Esophagus squamous epithelium (tissue), 5 donors: Measurements from ENCODE around the gene SNAPC4. TPM values are rescaled to one million over a fixed set of nuclear protein-coding genes. Genes with fewer than 3 reads are reported as not detected.

Experiments
- DNase-seq: peaks from one replicate; lab custom pipeline; 2025; lab: John Stamatoyannopoulos, UW
- H3K27ac ChIP-seq, 4 donors: fragments of 200-600 bp; sonication (generic); one replicate each; pipeline ENCODE4 v1.5.1; 2016 to 2019; ENCODE audit warnings: mild to moderate bottlenecking in 1 of 4
- H3K27me3 ChIP-seq, 4 donors: fragments of 200-600 bp; sonication (generic); 1 replicate in 3 of 4; 2 replicates in 1 of 4; pipeline versions ENCODE4 v1.5.1 to v1.6.0; 2017 to 2021; ENCODE audit warnings: antibody characterized with exemption in 1 of 4
- H3K36me3 ChIP-seq, 3 donors: fragments of 200-600 bp; sonication (generic); one replicate each; pipeline ENCODE4 v1.5.1; 2016 to 2019
- H3K4me1 ChIP-seq, 3 donors: fragments of 200-600 bp; sonication (generic); one replicate each; pipeline ENCODE4 v1.5.1; 2017 to 2019
- H3K4me3 ChIP-seq, 4 donors: fragments of 200-600 bp; sonication (generic); 1 replicate in 3 of 4; 2 replicates in 1 of 4; pipeline ENCODE4 v1.5.1; 2016 to 2019; ENCODE audit warnings: mild to moderate bottlenecking in 2 of 4, moderate library complexity in 1 of 4
- H3K9me3 ChIP-seq, 3 donors: fragments of 200-600 bp; sonication (generic); one replicate each; pipeline ENCODE4 v1.5.1; 2016 to 2019
- CTCF ChIP-seq, 6 experiments: fragments of 450-650 bp in 4 of 6; fragments of 200-600 bp in 2 of 6; sonication (generic) in 2 of 6; IDR thresholded peaks; one replicate each; pipeline ENCODE4 v1.5.1; 2016 to 2019; ENCODE audit warnings: antibody characterized with exemption in 6 of 6, mild to moderate bottlenecking in 4 of 6, moderate library complexity in 4 of 6
- POLR2A ChIP-seq, 4 donors: fragments of 450-650 bp; IDR thresholded peaks; one replicate each; pipeline ENCODE4 v1.6.1; 2017; ENCODE audit warnings: antibody characterized with exemption in 4 of 4, mild to moderate bottlenecking in 4 of 4, moderate library complexity in 3 of 4
- WGBS, 2 donors: methylation state at CpG; one replicate each; pipeline ENCODE4 v1.1.5; 2018; 5-methylcytosine and 5-hydroxymethylcytosine counted together
- intact Hi-C: fragments of 100-400 bp; cut with DNase I; formaldehyde crosslinking; loops from one replicate; pipeline ENCODE4 v1.15.0; 2022
- total RNA-seq, 4 donors: library from RNA; depleted of rRNA; stranded (reverse); fragments of >200 nt; gene quantifications; one replicate each; pipeline ENCODE4 v1.1.0, GENCODE V29; 2016
- donor health status: DM: yes; HTN: yes; CAD: no.

Gene SNAPC4
- total RNA-seq, 4 donors from 2014 or later, result 2.6 to 5.1 (median 4.5) TPM

GRCh38 chr9:136437430-136437829 lies 37.5 kb upstream of the SNAPC4 start:
- H3K27me3 ChIP-seq, result no peaks in the 10 kb centered on the region
- no peak for DNase-seq
- WGBS, 2 donors, result 32 to 36% methylated on average over 5 of the region's 8 CpGs
- no peak for TF ChIP-seq POLR2A (IDR thresholded peaks at IDR 0.05)
- no peak for TF ChIP-seq CTCF (IDR thresholded peaks at IDR 0.05)
- peak overlapping the region in 2 of 4 donors; percentile 87 to 88 for H3K4me3 ChIP-seq
- H3K9me3 ChIP-seq, result no peaks in the 10 kb centered on the region
- H3K4me1 ChIP-seq, result peaks cover 11 to 47% (median 28%) of the 10 kb centered on the region in 3 donors
- no peak overlapping the region for H3K27ac ChIP-seq
- intact Hi-C loops, result no loop called here
- peaks cover 5 to 65% (median 5%) of the 10 kb centered on the region in 3 donors for H3K36me3 ChIP-seq

GRCh38 chr9:136436055-136436634 lies 36.2 kb upstream of the SNAPC4 start:
- Histone ChIP-seq H3K36me3 (peaks cover 4 to 60% (median 8%) of the 10 kb centered on the region in 3 donors), H3K4me1 (peaks cover 11 to 47% (median 28%) of the 10 kb centered on the region in 3 donors), H3K27ac (no peak overlapping the region), H3K27me3 (no peaks in the 10 kb centered on the region), H3K4me3 (no peak overlapping the region), H3K9me3 (no peaks in the 10 kb centered on the region)
- TF ChIP-seq CTCF (IDR thresholded peaks at IDR 0.05), result no peak
- no peak for TF ChIP-seq POLR2A (IDR thresholded peaks at IDR 0.05)
- intact Hi-C loops, result no loop called here
- 50% methylated on average over 2 of the region's 25 CpGs; no CpG with 5 or more reads in 1 of the 2 donors for WGBS, 2 donors
- DNase-seq, result no peak

DNA sequence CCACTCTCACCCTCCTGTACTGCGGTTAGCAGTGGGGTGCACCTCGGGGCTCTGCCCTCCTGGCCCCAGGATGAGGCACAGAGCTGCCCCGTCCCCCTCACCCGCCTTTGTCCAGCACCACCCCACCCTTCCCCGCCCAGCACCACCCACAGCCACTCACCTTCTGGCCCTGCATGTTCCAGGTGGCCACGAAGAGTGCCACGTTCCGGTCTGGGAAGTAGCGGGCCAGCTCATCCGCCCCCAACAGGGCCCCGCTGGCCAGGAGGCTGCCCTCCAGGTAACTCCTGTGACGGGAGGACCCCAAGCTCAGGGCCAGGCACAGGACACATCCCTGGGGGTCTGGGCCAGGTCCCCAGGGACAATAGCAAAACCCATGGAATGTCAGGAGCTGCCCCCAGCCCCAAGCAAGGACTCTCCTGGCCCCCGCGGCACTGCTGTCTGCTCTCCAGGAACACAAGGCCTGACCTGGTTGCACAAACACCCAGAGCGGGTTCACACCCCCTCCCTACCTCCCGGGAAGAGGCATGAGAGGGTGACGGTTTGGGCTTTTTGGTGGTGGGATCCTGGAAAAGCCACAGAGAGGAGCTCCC lies 34.7 kb upstream of the SNAPC4 start:
- H3K4me1 ChIP-seq, result peaks cover 5 to 40% (median 23%) of the 10 kb centered on the region in 3 donors
- no peaks in the 10 kb centered on the region for H3K27me3 ChIP-seq
- no peak overlapping the region for H3K4me3 ChIP-seq
- no peak for TF ChIP-seq CTCF (IDR thresholded peaks at IDR 0.05)
- no peak for TF ChIP-seq POLR2A (IDR thresholded peaks at IDR 0.05)
- no peak for DNase-seq
- no peak overlapping the region for H3K27ac ChIP-seq
- WGBS, 2 donors, result 87% methylated on average over 3 of the region's 17 CpGs; no CpG with 5 or more reads in 1 of the 2 donors
- intact Hi-C loops, result no loop called here
- peaks cover 10 to 66% (median 13%) of the 10 kb centered on the region in 3 donors for H3K36me3 ChIP-seq
- no peaks in the 10 kb centered on the region for H3K9me3 ChIP-seq

GRCh38 chr9:136433849-136434579 lies 34.0 kb upstream of the SNAPC4 start:
- 90 to 92% methylated on average over 11 to 18 of the region's 37 CpGs for WGBS, 2 donors

More at GRCh38 chr9:136433849-136434579, 34.0 kb upstream of the SNAPC4 start:
- Histone ChIP-seq H3K4me1 (peaks cover 5 to 38% (median 23%) of the 10 kb centered on the region in 3 donors), H3K27ac (no peak overlapping the region), H3K4me3 (no peak overlapping the region), H3K27me3 (no peaks in the 10 kb centered on the region), H3K36me3 (peaks cover 10 to 73% (median 16%) of the 10 kb centered on the region in 3 donors), H3K9me3 (no peaks in the 10 kb centered on the region)
- TF ChIP-seq CTCF (IDR thresholded peaks at IDR 0.05) (no peak), POLR2A (IDR thresholded peaks at IDR 0.05) (no peak)
- intact Hi-C loops, result no loop called here
- DNase-seq, result no peak
